VCaP (cell line): ENCODE measurements around the gene REEP2.
"Not testable (repeated sequence)": the region's sequence is repeated elsewhere in the genome, so short reads cannot be mapped to it uniquely, and the experiment has no call there.

ENCODE experiments used
- H3K27ac ChIP-seq: fragments of 450-650 bp; 2 replicates; pipeline ENCODE4 v1.5.1; 2017
- TF ChIP-seq, protein P1 (sequence below): fragments of 450-650 bp; conservative IDR thresholded peaks from 2 replicates; pipeline ENCODE4 v1.5.1; 2017; ENCODE audit warnings: mild to moderate bottlenecking, moderate library complexity

Gene REEP2, protein sequence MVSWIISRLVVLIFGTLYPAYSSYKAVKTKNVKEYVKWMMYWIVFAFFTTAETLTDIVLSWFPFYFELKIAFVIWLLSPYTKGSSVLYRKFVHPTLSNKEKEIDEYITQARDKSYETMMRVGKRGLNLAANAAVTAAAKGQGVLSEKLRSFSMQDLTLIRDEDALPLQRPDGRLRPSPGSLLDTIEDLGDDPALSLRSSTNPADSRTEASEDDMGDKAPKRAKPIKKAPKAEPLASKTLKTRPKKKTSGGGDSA

DNA sequence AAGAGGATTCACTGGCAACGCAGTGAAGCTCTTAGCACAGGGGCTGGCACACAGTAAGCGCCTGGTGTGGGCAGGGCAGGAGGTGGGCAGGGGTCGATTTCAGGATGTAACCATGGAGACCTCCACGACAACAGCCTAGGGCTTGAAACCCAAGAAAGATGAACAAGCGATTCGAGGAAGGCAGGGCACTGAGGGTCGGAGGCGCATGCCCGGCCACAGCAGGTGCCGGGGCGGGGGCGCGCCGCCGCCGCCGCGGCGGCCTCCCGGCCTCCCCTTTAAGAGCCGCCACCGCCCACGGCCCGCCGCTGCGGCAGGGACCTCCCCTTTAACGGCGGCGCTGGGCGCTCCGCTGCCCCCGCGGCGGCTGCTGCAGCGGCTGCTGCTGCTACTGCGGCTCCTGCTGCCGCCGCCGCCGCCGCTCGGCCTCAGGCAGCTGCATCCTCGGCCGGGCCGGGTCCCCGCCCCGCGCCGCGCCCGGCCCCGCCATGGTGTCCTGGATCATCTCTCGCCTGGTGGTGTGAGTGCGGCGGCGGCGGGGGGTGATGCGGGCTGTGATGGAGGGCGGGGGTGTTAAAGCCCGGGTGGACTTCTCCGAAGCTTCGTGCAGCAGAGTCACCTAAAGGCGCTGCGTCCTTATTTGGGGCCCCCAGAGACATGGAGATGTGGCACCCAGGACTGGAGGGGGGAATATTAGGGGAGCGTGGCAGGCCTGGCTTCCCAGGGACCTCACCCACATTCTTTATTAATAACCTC is at the start of gene REEP2:
Gene REEP2, plus strand, starts transcription at position 334 of the 753 bp plus-strand sequence. Its CDS starts 152 bp downstream, at position 486.
- H3K27ac ChIP-seq = peak within 1 kb of the TSS; percentile 60
- TF ChIP-seq, protein P1, sequence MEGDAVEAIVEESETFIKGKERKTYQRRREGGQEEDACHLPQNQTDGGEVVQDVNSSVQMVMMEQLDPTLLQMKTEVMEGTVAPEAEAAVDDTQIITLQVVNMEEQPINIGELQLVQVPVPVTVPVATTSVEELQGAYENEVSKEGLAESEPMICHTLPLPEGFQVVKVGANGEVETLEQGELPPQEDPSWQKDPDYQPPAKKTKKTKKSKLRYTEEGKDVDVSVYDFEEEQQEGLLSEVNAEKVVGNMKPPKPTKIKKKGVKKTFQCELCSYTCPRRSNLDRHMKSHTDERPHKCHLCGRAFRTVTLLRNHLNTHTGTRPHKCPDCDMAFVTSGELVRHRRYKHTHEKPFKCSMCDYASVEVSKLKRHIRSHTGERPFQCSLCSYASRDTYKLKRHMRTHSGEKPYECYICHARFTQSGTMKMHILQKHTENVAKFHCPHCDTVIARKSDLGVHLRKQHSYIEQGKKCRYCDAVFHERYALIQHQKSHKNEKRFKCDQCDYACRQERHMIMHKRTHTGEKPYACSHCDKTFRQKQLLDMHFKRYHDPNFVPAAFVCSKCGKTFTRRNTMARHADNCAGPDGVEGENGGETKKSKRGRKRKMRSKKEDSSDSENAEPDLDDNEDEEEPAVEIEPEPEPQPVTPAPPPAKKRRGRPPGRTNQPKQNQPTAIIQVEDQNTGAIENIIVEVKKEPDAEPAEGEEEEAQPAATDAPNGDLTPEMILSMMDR = no peak

DNA sequence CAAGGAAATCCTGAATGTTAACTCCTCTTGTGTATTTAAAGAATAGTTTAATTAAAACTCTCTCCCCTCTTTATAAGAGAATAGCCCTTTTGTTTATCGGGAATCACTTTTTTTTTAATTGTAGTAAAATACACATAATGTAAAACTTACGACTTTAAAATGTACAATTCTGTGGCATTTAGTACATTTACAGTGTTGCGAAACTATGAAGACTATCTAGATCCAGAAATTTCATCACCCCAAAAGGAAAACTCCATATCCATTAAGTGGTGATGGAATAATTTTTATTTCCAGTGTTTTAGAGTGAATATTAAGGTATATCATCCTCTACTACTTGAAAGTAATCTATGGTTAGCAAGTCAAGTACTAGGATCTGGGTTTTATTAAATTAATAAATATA is 49.5 kb upstream of the REEP2 start:
- no peak overlapping the region for H3K27ac ChIP-seq
- TF ChIP-seq, protein P1 = no peak

DNA sequence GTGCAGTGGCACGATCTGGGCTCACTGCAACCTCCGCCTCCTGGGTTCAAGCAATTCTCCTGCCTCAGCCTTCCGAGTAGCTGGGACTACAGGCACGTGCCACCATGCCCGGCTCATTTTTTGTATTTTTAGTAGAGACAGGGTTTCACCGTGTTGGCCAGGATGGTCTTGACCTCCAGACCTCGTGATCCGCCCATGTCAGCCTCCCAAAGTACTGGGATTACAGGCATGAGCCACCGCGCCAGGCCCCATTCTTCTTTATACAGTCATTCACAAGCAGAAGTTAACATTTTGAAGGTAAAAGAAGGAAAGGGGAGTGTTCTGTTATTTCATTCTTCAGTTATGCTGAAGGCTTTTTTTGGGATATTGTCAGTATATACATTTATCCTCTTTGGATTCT is 48.9 kb upstream of the REEP2 start:
- H3K27ac ChIP-seq = not testable (repeated sequence)

DNA sequence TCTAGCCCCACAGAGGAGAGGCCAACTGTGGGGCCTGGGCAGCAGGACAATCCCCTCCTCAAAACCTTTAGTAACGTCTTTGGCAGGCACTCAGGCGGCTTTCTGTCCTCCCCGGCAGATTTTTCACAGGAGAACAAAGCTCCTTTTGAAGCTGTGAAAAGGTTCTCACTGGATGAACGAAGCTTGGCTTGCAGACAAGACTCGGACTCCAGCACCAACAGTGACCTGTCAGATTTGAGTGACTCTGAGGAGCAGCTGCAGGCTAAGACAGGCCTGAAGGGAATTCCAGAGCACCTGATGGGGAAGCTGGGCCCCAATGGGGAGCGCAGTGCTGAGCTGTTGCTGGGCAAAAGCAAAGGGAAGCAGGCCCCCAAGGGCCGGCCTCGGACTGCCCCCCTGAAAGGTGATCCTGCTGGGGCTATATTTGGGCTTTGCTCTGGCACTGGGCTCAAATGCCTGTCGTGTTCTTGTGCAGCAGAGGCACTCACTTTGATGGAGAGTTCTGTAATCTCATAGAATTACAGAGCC is 46.9 kb upstream of the REEP2 start:
- TF ChIP-seq, protein P1 = no peak
- H3K27ac ChIP-seq = no peak overlapping the region

DNA sequence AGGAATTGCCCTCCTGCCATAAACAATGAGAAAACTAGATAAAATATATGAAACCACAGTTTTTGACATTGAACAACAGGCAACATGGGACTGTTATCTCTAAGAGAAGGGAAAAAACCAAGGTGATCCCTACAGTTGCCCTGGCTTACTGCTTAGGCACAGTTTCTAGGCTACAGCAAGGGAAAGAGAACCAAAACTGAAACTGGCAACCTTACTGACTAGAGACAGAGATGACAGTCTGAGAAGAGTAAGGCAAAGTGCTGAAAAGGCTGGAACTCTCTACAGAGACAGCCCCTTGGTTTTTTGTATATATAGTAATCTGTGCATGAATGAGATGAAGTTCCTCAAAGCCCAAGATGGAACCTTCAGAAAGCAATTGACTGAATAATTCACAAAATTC is 36.2 kb upstream of the REEP2 start:
- no peak overlapping the region for H3K27ac ChIP-seq

DNA sequence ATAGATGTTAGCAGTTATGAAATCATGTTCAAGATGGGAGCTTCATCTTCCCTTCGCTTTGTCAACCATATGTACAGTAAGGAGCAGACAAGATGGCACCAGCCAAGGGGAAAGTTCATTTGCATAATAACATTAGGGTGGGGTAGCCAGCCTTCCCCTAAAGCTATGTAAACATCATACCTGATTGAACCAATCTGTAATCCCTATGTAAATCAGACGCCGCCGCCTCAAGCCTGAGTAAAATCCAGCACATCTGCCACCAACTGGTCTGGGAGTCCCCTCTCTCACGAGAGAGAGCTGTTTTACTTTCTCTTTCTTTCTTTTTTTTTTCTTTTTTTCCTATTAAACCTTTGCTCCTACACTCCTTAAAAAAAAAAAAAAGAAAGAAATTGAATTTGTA is 30.8 kb upstream of the REEP2 start:
- H3K27ac ChIP-seq = no peak overlapping the region
- TF ChIP-seq, protein P1 = no peak

More for the DNA sequence above, 36.2 kb upstream of the REEP2 start:
- TF ChIP-seq, protein P1 = no peak

DNA sequence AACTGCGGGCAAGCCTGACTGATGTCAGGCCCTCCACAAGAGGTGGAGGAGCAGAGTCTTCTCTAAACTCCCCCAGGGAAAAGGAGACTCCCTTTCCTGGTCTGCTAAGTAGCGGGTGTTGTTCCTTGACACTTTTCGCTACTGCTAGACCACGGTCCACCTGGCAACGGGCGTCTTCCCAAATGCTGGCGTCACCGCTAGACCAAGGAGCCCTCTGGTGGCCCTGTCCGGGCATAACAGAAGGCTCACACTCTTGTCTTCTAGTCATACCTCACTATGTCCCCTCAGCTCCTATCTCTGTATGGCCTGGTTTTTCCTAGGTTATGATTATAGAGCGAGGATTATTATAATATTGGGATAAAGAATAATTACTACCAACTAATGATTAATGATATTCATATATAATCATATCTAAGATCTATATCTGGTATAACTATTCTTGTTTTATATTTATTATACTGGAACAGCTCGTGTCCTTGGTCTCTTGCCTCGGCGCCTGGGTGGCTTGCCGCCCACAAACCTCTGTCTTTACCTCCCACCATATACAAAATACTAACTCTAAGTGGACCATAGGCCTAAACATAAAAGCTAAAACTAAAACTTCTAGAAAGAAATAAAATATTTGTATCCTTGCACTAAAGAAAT is 27.7 kb upstream of the REEP2 start:
- not testable (repeated sequence) for H3K27ac ChIP-seq
- TF ChIP-seq, protein P1 = peak; percentile 85
